GM19397 (cell line): ENCODE measurements around the gene CPT2.

Experiments used
- ATAC-seq: cut with Tn5 transposase; IDR thresholded peaks from one replicate; pipeline ENCODE4 v1.9.1; 2021; ENCODE audit warnings: mild to moderate bottlenecking, moderate library complexity; ENCODE audit not compliant: unreplicated experiment

The CPT2 gene

DNA sequence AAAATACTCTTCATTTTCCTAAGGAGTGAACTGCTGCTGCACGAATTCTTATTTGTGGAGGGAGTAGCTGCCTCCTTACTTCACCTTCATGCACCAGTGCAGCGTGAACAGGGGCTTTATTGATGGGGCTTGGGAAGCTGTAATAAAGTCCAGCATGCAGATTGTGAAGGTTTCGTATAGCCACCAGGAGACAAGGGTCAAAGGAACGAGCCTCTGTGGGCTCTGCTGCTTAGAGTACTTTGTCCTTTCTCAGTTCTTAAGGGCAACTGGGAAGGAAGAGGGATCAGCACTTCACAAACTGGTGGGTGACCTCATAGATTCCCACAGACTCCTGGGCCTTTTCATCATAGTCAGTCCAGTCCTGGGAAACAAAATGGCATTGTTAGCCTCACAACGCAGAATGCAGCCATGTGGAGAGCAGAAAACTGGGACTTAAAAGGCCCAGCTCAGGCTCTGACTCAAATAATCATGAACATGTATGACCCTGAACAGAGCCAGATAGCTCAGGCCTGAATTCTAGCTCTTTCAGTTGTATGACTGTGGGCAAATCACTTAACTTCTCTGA is 17.8 kb downstream of the CPT2 start:
- ATAC-seq, result no peak

DNA sequence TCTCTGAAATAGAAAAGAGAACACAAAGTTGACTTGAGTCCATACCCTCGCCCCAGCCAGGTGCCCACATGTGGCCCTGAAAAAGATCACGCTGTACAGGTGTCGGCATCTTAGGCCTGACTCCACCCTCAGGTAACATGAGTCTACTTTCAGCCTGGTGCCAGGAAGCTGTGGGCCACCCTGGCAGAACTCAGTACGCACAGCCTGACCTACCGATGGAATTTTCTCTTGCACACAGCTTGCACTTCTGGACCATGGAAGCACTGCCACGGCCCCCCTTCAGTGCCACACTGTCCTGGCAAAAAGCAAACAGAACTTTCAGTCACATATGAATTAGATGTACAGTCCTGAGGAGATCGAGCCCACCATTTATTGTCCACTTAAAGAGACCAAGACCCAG is 21.6 kb downstream of the CPT2 start:
- no peak for ATAC-seq

DNA sequence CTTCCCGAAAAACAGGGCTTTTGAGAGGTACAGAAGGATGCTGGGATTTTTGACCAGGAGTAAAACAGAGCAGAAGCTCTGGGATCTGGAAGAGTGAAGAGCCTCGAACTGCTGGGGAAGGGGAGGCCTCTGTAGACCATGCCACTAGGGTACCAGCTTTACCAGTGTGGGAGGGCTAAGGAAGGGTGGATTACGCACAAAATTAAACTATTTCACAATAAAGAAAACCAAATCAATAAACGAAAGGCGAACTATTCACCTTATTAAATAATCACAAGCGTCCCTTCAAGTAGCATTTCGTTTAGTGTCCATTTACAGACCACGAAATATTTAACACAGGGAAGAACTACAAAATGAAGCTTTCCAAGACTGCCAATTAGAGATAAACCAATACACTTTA is 23.1 kb downstream of the CPT2 start:
- no peak for ATAC-seq

DNA sequence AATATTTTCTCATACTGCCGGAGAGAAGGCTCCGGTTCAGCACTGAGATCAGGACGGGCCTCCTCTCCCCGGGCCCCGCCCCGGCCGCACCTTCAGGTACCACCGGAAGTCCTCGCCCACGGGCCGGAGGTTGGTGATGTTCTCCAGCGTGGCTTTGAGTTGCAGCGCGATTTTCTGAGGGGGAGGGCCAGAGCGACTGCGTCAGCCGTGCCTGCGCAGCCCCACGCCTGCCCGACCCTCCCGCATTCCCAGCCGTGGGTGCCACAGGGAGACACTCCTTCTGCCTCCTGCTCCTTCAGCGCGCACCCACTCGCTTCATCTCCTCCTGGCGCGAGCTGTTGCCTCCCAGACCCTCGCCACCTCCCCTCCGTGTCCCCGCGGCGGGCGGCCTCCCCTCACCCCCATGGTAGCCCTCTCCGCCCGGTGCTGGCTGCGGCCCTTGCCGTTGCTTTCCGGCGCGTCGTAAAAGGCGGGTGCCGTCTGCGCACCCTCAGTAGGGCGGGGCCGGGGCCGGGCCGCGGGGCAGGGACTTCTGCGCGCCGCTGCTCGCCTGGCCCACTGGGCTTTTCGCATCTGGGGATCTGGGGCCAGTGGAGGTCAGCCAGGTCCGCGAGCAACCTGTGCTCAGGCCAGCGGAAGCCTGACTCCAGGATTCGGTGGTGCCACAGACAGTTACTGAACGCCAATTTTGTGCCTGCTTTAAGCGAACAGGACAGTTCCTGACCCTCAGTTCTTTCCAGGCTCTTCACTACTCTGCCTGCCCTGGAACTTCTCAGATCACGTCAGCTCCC is 23.7 kb downstream of the CPT2 start, which contains the start of gene CZIB:
TSS of gene CZIB (minus strand) at position 464 of the 791 bp plus-strand sequence. CDS start at position 405, 59 bp downstream.
- peak; percentile 91 for ATAC-seq

DNA sequence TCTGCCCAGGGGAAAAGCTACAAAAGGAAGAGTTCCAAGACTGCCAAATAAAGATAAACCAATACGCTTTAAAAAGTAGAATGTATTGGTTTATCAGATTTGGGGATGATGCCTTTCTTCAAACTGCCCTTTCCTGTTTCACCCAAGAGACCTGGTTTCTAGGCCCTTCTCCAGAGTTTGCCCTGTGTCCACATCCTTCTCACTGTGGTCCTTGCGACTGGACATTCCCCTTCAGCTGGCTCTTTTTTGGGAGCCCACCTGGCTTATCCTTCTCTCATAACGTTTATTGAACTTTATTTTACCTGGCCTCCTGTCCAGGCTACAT is 24.3 kb downstream of the CPT2 start:
- ATAC-seq, result no peak

DNA sequence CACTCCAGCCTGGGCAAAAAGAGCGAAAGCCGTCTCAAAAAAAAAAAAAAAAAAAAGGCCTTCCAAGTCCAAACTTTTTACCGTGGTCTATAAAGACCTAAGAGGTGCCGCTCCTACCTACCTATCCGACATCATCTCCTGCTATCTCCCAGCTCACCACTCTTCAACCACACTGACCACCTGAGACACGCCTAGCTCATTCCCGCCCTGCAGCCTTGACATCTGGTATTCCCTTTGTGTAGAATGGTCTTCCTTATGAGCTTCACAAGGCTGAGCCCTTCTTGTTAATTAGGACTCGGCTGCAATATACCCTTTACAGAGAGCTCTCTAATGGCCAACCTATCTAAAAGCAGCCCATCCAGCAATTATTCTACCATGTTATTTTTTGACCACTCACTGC is 41.0 kb downstream of the CPT2 start:
- no peak for ATAC-seq

DNA sequence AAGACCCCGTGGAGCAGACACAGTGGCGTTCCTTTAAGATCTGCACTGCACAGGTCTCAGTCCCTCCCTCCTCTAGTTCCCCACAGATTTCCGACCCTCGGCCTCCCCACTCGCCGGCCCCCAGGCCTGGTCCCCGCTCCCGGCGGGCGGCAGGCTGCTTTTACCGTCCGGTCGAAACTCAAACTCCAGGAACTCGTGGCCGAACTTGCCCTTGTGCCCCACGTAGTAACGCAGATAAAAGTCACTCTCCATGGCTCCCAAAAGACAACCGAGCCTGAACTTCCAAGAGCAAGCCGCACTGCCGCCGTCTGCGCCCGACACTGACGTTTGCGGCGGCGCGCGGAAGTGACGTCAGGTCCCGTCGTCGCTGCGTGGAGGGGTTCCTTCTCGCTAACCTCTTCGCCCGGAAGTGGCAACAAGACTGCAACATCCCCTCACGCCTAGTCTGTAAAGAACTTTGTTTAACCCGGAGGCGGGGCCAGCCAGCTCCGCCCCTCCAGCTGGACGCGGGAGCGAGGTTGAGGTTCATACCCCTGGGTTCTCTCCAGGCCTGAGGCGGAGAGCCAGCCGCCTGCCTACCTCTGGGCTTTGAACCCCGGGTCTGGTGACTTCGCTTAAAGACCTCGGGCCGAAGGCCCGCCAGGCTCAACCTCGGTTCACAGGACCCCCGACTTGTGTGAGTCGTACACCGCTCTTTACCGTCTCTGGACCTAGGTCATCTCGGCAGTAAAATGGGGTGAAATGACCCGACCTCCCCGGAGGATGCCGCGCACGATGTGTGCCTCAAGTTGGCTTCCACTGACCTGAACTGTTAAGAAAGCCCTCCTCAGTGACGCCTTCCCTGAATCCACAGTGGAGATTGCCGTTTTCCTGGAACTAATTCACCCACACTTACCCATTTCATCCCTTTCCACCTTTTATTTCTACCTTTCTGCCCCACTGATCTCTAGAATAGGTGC is 41.9 kb downstream of the CPT2 start, which contains the start of gene MAGOH:
TSS of gene MAGOH (minus strand) at position 322 of the 959 bp plus-strand sequence. CDS start at position 252, 70 bp downstream.
- ATAC-seq, result peak; percentile 98

DNA sequence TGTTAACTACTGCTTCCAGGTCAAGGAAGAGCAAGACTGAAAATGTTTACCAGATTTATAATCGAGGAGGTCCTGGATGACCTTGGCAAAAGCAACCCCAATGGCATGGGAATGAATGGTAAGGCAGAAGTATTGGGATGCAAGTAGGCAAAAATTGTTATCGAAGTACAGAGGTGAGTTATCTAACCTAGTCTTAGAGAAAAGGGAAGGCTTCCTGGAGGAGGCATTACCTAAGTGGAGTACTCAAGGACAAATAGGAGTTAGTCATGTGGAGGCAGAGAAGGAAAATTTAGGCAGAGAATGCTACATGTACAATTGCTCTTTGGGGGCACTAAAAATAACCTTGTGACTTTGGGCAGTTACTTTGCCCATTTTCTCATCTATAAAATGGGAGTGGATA is 45.2 kb downstream of the CPT2 start:
- no peak for ATAC-seq

DNA sequence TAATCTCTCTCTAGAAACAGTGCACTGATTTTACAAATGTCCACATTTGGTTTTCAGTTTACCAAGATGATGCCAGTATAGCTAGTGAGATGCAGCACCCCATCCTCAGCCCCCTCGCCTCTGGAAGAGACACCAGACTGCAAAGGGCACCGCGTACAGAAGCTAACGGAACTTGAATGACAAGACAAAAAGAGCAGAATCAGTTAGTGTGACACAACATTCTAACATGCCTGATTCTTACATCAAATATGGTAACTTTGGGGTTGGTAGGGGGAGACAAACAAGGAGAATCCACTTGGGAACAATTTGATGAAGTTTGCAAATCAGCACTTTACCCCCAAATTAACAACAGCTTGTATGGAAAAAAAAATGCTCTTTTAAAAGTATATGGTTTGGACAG is 45.8 kb downstream of the CPT2 start:
- no peak for ATAC-seq

DNA sequence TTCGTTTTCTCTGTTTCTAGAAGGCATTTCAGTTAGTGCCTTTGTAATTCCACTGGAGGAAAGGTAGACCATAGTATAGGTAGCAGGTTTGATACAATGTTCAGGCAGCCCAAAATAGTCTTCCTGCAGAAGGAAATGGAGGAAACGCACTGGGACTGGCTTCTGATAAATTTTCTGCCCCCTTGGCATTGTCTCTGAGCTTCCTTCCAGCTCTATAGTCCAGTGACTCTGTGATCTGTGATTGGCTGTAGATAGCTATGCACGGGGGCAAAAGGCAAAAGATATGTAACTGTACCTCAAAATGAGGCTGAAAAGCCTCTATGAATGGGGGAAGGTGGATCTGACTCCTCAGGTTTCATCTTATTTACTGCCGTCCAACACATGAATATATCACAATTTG is 47.5 kb downstream of the CPT2 start:
- ATAC-seq, result no peak

DNA sequence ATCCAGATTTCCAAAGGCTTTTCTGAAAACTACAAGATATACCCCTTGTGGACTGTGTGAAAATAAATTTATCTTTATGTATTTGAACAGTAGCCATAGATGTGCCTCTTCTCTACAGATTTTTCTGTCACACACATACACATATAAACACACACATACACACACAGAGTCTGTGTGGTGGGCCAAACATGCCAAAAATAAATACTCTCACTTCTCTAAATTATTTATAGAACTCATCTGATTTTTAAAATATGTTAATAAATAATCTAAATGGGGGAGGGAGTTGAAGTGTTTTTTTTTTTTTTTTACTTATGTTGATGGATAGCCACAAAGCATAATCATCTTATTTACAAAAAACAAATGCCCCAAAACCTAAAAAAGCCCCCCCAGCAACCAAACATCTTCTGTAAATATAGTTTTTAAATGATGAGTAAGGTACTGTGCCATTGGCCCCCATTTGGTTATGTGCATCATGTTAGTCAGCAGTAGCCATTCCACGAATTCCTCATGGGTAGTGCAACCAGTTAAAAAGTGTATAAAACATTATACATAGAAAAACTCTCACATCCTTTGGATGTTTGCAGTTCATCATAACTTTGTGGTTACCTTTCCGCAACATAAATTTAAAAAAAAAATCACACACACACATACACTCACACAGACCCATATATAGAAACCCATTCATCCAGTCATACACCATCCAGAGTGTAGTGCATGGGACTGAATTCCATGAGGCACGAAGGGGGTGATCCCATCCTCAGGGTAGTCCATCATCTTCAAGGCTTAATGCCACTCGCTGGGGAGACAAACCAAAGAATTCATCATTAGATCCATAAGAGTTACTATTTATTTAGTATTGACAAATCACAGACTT is 49.9 kb downstream of the CPT2 start:
- ATAC-seq, result no peak

DNA sequence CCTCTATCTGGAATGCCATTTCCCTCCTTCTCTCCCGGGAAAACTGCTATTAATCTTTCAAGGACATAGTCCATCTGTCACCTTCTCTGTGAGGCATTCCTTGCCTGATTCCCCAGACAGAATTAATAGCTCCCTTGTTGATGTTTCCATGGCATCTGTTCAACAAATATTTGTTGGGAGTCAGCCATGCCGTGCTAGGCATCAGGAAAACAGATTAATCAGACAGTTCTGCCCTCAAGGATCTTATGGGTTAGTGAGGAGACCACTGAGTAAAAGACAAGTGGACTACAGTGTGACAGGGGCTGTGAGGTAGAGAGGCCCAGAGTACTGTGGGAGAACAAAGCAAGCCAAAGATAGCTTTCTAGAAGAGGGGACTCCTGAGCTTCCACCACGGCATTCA is 53.1 kb downstream of the CPT2 start:
- no peak for ATAC-seq

DNA sequence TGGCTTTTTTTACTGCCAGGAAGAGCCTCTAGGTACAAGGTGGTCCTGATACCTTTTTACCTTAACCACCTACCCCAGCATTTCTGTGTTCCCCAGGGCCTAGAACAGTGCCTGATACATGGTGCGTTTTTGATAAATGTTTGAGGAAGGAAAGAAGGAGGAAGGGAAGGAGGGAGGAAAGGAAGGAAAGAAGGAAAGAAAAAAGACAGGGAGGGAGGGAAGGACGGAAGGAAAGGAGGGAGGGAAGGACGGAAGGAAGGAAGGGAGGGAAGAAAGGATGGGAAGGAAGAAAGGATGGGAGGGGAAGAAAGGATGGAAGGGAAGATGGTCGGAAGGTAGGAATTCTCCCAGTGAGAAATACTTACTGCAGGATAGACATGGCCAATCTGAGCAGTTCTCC is 53.7 kb downstream of the CPT2 start:
- ATAC-seq, result no peak

DNA sequence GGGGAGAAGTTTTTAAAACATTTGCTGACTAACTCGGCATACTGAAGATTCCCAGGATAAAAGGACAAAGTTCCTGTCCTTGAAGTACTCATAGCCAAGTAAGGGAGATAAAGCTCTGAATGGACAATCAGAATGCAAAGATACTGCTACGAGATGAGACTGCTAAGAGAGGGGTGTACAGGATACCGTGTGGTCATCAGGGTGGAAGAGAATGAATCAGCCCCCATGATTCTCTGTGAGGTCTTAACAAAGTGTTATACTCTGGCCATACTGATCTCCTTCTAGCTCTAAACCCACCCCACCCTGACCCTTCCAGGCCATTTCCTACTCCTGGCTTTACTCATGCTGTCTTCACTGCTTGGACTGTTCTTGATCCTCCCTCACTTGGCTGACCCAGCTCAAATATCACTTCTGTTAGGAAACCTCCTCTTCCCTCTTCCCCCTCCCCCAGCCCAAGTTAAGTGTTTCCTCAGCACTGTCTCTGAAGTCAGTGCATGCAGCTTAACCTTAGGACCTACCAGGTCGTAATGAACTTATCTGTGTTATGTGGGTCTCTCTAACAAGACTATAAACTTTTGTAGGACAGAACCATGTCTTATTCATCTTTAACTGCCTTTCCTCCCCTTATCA is 57.5 kb downstream of the CPT2 start:
- no peak for ATAC-seq

DNA sequence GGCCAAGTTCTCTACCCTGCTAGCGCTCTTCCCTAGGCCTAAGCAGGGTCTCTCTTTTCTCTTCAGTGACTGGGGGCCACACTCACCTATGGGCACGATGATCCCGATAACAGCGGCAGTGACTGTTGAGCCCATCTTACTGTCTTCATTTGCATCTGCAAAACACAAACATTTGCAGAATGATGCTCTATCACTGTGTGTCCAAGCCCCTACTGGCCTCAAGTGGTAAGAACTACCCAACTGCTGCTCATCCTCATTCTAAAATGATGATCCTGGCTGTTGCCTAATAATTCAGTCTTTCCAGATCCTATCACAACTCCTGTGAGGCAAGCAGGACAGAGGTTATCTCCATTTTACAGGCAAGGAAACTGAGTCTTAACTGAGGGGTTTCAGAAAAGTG is 58.4 kb downstream of the CPT2 start:
- no peak for ATAC-seq

DNA sequence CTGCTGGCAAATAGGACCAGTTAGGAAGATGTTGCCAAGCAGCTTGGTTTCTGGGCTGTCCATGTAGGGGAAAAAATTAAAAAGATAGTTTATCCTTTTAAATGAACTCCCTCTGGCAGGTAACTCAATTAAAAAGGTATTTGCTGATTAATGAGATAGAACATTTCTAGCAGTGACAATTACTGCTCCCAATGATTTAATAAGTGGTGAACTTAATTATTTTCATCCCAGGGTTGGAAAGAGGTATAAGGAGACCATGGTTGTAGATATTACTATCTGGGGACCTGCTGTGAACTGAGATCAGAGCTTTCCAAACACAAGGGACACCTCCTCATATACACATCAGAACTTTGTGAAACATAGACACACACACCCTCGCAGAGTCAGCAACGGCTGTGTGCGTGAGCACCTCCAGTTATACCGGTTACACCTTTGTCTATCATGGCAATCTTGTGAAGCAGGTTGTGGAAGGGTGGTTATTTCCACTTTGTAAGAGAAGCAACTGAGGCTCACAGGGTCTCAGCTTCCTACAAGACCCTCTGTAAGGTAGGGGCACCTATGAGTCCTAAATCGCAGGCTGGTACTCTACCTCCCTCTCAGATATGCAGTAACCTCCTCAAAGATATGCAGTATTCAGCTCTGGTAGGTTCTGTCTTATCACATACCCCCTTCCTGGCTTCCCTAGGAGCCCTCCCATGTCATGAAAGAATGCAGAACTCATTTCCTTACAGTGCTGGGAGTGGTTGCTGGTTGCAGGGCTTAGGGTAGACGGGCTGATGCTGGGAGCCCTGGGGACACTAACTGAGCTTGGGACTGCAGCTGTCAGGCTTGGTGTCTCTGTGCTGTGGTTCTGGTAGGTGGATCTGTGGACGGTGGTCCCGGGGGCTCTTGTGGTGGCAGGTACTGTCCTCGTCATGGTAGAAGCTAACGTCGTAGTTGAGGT is 60.2 kb downstream of the CPT2 start:
- ATAC-seq, result no peak

DNA sequence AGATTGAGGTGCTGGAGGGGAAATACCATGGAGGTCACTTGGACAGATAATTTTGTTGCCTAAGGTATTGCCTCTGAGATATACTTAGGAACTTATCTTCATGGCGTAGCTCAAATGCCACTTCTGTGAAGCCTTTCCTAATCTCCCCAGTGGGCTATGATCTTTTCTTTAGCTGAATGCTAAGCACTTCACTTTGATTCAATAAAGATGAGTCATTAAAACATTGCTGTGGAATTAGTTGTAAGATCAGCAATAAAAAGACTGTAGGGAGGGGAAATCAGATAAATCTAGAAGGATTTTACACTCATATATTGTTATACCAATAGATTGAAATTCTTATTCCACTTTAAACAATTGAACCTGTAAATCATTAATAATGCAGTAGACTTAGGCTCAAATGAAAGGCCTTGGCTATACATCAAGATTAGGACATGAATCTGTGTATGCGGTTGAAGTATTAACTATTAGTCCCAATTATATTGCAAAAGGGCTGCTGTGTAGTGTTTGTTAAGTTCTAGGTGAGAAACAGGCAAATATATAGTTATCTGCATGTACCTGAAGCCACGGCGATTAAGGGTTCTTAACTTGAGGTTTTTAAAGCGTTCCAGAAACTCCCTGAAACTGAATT is 60.9 kb downstream of the CPT2 start:
- no peak for ATAC-seq

DNA sequence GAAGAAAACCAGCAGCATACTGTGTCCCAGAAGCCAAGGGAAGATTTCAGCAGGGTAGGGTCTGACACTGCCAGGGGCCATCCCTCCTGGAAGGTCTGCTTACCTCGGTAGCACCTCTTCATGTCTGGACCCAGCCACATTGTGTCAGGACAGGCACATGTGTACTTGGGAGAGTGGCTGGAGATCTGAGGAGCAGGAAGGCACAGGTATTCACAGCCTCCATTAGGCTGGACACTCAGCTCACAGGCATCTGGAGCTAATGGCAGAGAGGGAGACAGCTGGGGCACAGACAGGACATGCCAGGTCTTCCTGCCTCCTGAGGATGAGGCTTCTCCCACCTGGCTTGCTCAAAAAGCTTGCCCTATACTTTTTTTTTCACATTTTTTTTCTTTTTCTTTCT is 61.6 kb downstream of the CPT2 start:
- ATAC-seq, result no peak

DNA sequence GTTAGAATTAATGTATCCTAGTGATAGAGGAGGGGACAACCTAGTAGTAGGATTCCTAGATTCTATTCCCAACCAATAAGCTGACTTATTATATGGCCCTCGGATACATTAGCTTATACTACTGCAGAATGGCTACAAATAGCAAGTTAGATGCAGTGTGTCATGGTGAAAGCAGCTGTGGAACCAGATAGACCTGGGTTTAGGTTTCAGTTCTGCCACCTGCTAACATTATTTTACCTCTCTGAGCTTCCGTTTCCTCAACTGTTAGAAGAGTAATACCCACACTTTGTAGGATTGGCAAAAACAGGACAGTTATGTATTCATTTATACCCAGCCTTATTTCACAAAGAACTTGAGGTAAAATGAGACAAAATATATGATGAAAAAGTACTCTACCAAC is 63.3 kb downstream of the CPT2 start:
- no peak for ATAC-seq
